Osteocyte (in vitro differentiated cells): Measurements from ENCODE around the gene DOCK1. TPM values are rescaled to one million over a fixed set of nuclear protein-coding genes. Genes with fewer than 3 reads are reported as not detected.

ENCODE experiments used
- DNase-seq: peaks from one replicate; pipeline ENCODE4 v3.0.0; 2021; ENCODE audit warnings: mixed read lengths; ENCODE audit not compliant: unreplicated experiment; ENCODE audit errors: extremely low spot score
- H3K27ac Mint-ChIP-seq: one replicate; pipeline ENCODE4 v1.8.0; 2021; ENCODE audit warnings: mild to moderate bottlenecking, mixed read lengths; ENCODE audit not compliant: unreplicated experiment
- H3K27me3 Mint-ChIP-seq: one replicate; pipeline ENCODE4 v1.8.0; 2021; ENCODE audit warnings: mixed read lengths; ENCODE audit not compliant: unreplicated experiment
- H3K36me3 Mint-ChIP-seq: one replicate; pipeline ENCODE4 v1.8.0; 2021; ENCODE audit warnings: mixed read lengths; ENCODE audit not compliant: unreplicated experiment
- H3K4me1 Mint-ChIP-seq: one replicate; pipeline ENCODE4 v1.8.0; 2021; ENCODE audit warnings: mixed read lengths; ENCODE audit not compliant: unreplicated experiment
- H3K4me3 Mint-ChIP-seq: one replicate; pipeline ENCODE4 v1.8.0; 2021; ENCODE audit warnings: mild to moderate bottlenecking, moderate library complexity, mixed read lengths; ENCODE audit not compliant: unreplicated experiment
- H3K9me3 Mint-ChIP-seq: one replicate; pipeline ENCODE4 v1.8.0; 2021; ENCODE audit warnings: mixed read lengths; ENCODE audit not compliant: unreplicated experiment
- CTCF ChIP-seq: fragments of 200-600 bp; sonication (generic); IDR thresholded peaks from 2 replicates; pipeline ENCODE4 v1.5.0; 2021; ENCODE audit warnings: antibody characterized with exemption, mild to moderate bottlenecking, moderate library complexity
- total RNA-seq: library from RNA; stranded (reverse); gene quantifications from 2 replicates; pipeline ENCODE4 v1.2.1, GENCODE V29; 2021

DOCK1 gene
- total RNA-seq, 1 donor from 2014 or later = 66.3 TPM

GRCh38 chr10:127408733-127409132 is 503.5 kb downstream of the DOCK1 start:
- TF ChIP-seq CTCF = no peak
- Mint-ChIP-seq H3K4me3 (peak overlapping the region; percentile 27), H3K27ac (peak overlapping the region; percentile 79), H3K27me3 (no peaks in the 10 kb centered on the region), H3K9me3 (no peaks in the 10 kb centered on the region), H3K4me1 (peaks cover 70% of the 10 kb centered on the region), H3K36me3 (peaks cover 23% of the 10 kb centered on the region)
- DNase-seq = no peak

GRCh38 chr10:127410030-127410429 is 504.8 kb downstream of the DOCK1 start:
- Mint-ChIP-seq H3K36me3 (peaks cover 19% of the 10 kb centered on the region), H3K9me3 (no peaks in the 10 kb centered on the region), H3K4me3 (no peak overlapping the region), H3K27ac (peak overlapping the region; percentile 79), H3K27me3 (no peaks in the 10 kb centered on the region), H3K4me1 (peaks cover 60% of the 10 kb centered on the region)
- DNase-seq = no peak
- TF ChIP-seq CTCF = no peak

- H3K27me3 Mint-ChIP-seq = no peaks in the 10 kb centered on the region
- no peak overlapping the region for H3K27ac Mint-ChIP-seq
- no peak for TF ChIP-seq CTCF
- H3K36me3 Mint-ChIP-seq = peaks cover 20% of the 10 kb centered on the region
- DNase-seq = no peak
- no peaks in the 10 kb centered on the region for H3K9me3 Mint-ChIP-seq
- H3K4me1 Mint-ChIP-seq = peaks cover 50% of the 10 kb centered on the region
- no peak overlapping the region for H3K4me3 Mint-ChIP-seq
Observed at GRCh38 chr10:127411062-127411461, 505.8 kb downstream of the DOCK1 start.

GRCh38 chr10:127413326-127413725 is 508.1 kb downstream of the DOCK1 start:
- H3K27me3 Mint-ChIP-seq = no peaks in the 10 kb centered on the region

GRCh38 chr10:127414024-127414423 is 508.8 kb downstream of the DOCK1 start:
- Mint-ChIP-seq H3K9me3 (no peaks in the 10 kb centered on the region), H3K27me3 (no peaks in the 10 kb centered on the region), H3K27ac (no peak overlapping the region), H3K4me3 (no peak overlapping the region), H3K4me1 (peaks cover 22% of the 10 kb centered on the region), H3K36me3 (peaks cover 16% of the 10 kb centered on the region)
- no peak for TF ChIP-seq CTCF
- DNase-seq = no peak

More at GRCh38 chr10:127413326-127413725, 508.1 kb downstream of the DOCK1 start:
- TF ChIP-seq CTCF = no peak
- Mint-ChIP-seq H3K4me1 (peaks cover 27% of the 10 kb centered on the region), H3K36me3 (peaks cover 16% of the 10 kb centered on the region), H3K27ac (no peak overlapping the region), H3K9me3 (no peaks in the 10 kb centered on the region), H3K4me3 (no peak overlapping the region)
- DNase-seq = no peak
